GM12878 (cell line): ENCODE measurements around the gene MCTP2.

Experiments used
- BRCA1 ChIP-seq: IDR thresholded peaks from 2 replicates; pipeline ENCODE4 v1.6.1; 2011; ENCODE audit warnings: low read depth, low read length, improper control_type of control experiment
- CTCF ChIP-seq, 3 experiments: IDR thresholded peaks in 2 of 3; conservative IDR thresholded peaks in 1 of 3; 2 replicates each; pipeline ENCODE4 v1.5.1; 2011; ENCODE audit warnings: low read depth in 3 of 3, low read length in 3 of 3, mild to moderate bottlenecking in 3 of 3, control low read depth in 2 of 3, moderate library complexity in 2 of 3, inconsistent platforms in 1 of 3, mixed read lengths in 1 of 3; ENCODE audit not compliant: control insufficient read depth in 2 of 3, insufficient read depth in 1 of 3; ENCODE audit errors: extremely low read depth in 1 of 3
- FOXM1 ChIP-seq: IDR thresholded peaks from 2 replicates; pipeline ENCODE4 v1.6.1; 2012; ENCODE audit warnings: low read depth, mild to moderate bottlenecking, inconsistent platforms, low read length, moderate library complexity
- NFYA ChIP-seq: IDR thresholded peaks from 2 replicates; pipeline ENCODE4 v1.6.1; 2011; ENCODE audit warnings: low read depth, mild to moderate bottlenecking, low read length, improper control_type of control experiment, borderline replicate concordance
- POLR2AphosphoS5 ChIP-seq: IDR thresholded peaks from 2 replicates; pipeline ENCODE4 v1.6.1; 2011; ENCODE audit warnings: mild to moderate bottlenecking, low read length, inconsistent platforms
- TAF1 ChIP-seq: IDR thresholded peaks from 2 replicates; pipeline ENCODE4 v1.6.1; 2011; ENCODE audit warnings: mild to moderate bottlenecking, low read depth, low read length, borderline replicate concordance
- ZZZ3 ChIP-seq: IDR thresholded peaks from 2 replicates; pipeline ENCODE4 v1.6.1; 2011; ENCODE audit warnings: low read depth; ENCODE audit not compliant: control insufficient read depth, insufficient read length

DNA sequence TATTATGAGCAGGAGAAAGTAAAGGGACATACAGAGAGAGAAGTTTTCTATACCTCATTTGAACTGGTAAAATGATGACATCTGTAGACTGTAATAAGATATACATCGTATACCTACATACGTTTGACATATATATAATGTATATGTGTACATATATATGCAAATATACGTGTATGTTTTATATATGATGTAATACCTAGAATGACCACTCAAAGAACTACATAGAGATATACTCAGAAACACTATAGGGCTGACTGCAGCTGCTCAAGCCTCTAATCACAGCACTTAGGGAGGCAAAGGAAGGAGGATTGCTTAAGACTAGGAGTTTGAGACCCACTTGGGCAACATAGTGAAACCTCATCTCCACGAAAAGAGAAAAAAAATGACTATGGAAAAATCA is 48.5 kb upstream of the MCTP2 start:
- TF ChIP-seq TAF1 (no peak), CTCF (IDR thresholded peaks at IDR 0.05 in 2 of 3, conservative IDR thresholded peaks at IDR 0.05 in 1 of 3; ENCODE audit: control insufficient read depth in 2 of 3, extremely low read depth in 1 of 3, insufficient read depth in 1 of 3, low read depth in 3 of 3, low read length in 3 of 3) (no peak), BRCA1 (no peak), NFYA (no peak), POLR2AphosphoS5 (no peak), ZZZ3 (no peak), FOXM1 (no peak)
